ENCODE measurements around the gene GAREM2.

DNA sequence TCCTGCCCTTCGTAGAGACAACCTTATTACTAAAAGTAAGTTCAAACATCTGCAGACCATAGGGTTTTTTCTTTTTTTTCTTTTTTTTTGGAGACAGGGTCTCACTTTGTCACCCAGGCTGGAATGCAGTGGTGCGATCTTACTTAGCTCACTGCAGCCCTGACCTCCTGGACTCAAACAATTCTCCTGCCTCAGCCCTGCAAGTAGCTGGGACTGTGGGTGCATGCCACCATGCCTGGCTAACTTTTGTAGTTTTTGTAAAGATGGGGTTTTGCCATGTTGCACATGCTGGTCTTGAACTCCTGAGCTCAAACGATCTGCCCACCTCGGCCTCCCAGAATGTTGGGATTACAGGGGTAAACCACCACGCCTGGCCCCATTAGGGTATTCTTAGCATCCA lies 39.1 kb downstream of the GAREM2 start:
- TF ChIP-seq, protein P1, sequence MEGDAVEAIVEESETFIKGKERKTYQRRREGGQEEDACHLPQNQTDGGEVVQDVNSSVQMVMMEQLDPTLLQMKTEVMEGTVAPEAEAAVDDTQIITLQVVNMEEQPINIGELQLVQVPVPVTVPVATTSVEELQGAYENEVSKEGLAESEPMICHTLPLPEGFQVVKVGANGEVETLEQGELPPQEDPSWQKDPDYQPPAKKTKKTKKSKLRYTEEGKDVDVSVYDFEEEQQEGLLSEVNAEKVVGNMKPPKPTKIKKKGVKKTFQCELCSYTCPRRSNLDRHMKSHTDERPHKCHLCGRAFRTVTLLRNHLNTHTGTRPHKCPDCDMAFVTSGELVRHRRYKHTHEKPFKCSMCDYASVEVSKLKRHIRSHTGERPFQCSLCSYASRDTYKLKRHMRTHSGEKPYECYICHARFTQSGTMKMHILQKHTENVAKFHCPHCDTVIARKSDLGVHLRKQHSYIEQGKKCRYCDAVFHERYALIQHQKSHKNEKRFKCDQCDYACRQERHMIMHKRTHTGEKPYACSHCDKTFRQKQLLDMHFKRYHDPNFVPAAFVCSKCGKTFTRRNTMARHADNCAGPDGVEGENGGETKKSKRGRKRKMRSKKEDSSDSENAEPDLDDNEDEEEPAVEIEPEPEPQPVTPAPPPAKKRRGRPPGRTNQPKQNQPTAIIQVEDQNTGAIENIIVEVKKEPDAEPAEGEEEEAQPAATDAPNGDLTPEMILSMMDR (IDR thresholded peaks at IDR 0.05) = no peak
- no peak for TF ChIP-seq POLR2A (IDR thresholded peaks at IDR 0.05)
